ENCODE measurements around the gene NWD2.

GRCh38 chr4:37320513-37321235 is 76.1 kb downstream of the NWD2 start:
- TF ChIP-seq CTCF (IDR thresholded peaks at IDR 0.05) (no peak), POLR2AphosphoS5 (IDR thresholded peaks at IDR 0.05) (no peak), POLR2A (IDR thresholded peaks at IDR 0.05) (no peak), EP300 (IDR thresholded peaks at IDR 0.05) (no peak)
